ENCODE measurements around the gene MUC4.
"Not testable (repeated sequence)": the region's sequence is repeated elsewhere in the genome, so short reads cannot be mapped to it uniquely, and the experiment has no call there.

MUC4 gene

GRCh38 chr3:195719514-195720254 is 92.0 kb downstream of the MUC4 start:
- not testable (repeated sequence) for DNase-seq (ENCODE audit: low read depth in 2 of 2, low spot score in 1 of 2)

- DNase-seq (ENCODE audit: low read depth in 2 of 2, low spot score in 1 of 2), result no peak
Observed at GRCh38 chr3:195718477-195718984, 93.2 kb downstream of the MUC4 start.

GRCh38 chr3:195717852-195718476 is 93.8 kb downstream of the MUC4 start:
- no peak for DNase-seq (ENCODE audit: low read depth in 2 of 2, low spot score in 1 of 2)

- no peak for DNase-seq (ENCODE audit: low read depth in 2 of 2, low spot score in 1 of 2)
Observed at GRCh38 chr3:195717416-195717815, 94.3 kb downstream of the MUC4 start.

GRCh38 chr3:195715583-195716266 is 96.0 kb downstream of the MUC4 start:
- no peak for DNase-seq (ENCODE audit: low read depth in 2 of 2, low spot score in 1 of 2)

- no peak for DNase-seq (ENCODE audit: low read depth in 2 of 2, low spot score in 1 of 2)
Observed at GRCh38 chr3:195715134-195715533, 96.6 kb downstream of the MUC4 start.

GRCh38 chr3:195714380-195715011 is 97.2 kb downstream of the MUC4 start:
- DNase-seq (ENCODE audit: low read depth in 2 of 2, low spot score in 1 of 2), result no peak

- DNase-seq (ENCODE audit: low read depth in 2 of 2, low spot score in 1 of 2), result not testable (repeated sequence)
Observed at GRCh38 chr3:195713150-195713549, 98.6 kb downstream of the MUC4 start.

GRCh38 chr3:195712535-195712910 is 99.2 kb downstream of the MUC4 start:
- not testable (repeated sequence) for DNase-seq (ENCODE audit: low read depth in 2 of 2, low spot score in 1 of 2)

- no peak for DNase-seq (ENCODE audit: low read depth in 2 of 2, low spot score in 1 of 2)
Observed at GRCh38 chr3:195711813-195712534, 99.8 kb downstream of the MUC4 start.

- not testable (repeated sequence) for DNase-seq (ENCODE audit: low read depth in 2 of 2, low spot score in 1 of 2)
Observed at GRCh38 chr3:195711091-195711812, 100.5 kb downstream of the MUC4 start.

- not testable (repeated sequence) for DNase-seq (ENCODE audit: low read depth in 2 of 2, low spot score in 1 of 2)
Observed at GRCh38 chr3:195710126-195710905, 101.4 kb downstream of the MUC4 start.

- no peak for DNase-seq (ENCODE audit: low read depth in 2 of 2, low spot score in 1 of 2)
Observed at GRCh38 chr3:195709676-195710085, 102.0 kb downstream of the MUC4 start.

GRCh38 chr3:195708626-195709481 is 102.9 kb downstream of the MUC4 start:
- no peak for DNase-seq (ENCODE audit: low read depth in 2 of 2, low spot score in 1 of 2)

- no peak for DNase-seq (ENCODE audit: low read depth in 2 of 2, low spot score in 1 of 2)
Observed at GRCh38 chr3:195708061-195708460, 103.7 kb downstream of the MUC4 start.

GRCh38 chr3:195705081-195705991 is 106.4 kb downstream of the MUC4 start:
- DNase-seq (ENCODE audit: low read depth in 2 of 2, low spot score in 1 of 2), result no peak

- no peak for DNase-seq (ENCODE audit: low read depth in 2 of 2, low spot score in 1 of 2)
Observed at GRCh38 chr3:195704433-195704999, 107.2 kb downstream of the MUC4 start.

All from stimulated activated CD8-positive, alpha-beta memory T cell treated with anti-CD3 and anti-CD28 coated beads, Interleukin-4, amount 100 ng/mL, for 4 hours (primary cell).